Lower leg skin (tissue), 3 donors: ENCODE measurements around the gene SNX25.

Experiments
- POLR2A ChIP-seq, 2 donors: fragments of 450-650 bp; IDR thresholded peaks; one replicate each; pipeline ENCODE4 v1.6.1; 2016 to 2017; ENCODE audit warnings: antibody characterized with exemption in 2 of 2, mild to moderate bottlenecking in 1 of 2, moderate library complexity in 1 of 2
- TF ChIP-seq, protein P1 (sequence below), 3 donors: fragments of 450-650 bp; IDR thresholded peaks; one replicate each; pipeline ENCODE4 v1.5.1; 2016; ENCODE audit warnings: antibody characterized with exemption in 3 of 3, mild to moderate bottlenecking in 3 of 3, moderate library complexity in 2 of 3

DNA sequence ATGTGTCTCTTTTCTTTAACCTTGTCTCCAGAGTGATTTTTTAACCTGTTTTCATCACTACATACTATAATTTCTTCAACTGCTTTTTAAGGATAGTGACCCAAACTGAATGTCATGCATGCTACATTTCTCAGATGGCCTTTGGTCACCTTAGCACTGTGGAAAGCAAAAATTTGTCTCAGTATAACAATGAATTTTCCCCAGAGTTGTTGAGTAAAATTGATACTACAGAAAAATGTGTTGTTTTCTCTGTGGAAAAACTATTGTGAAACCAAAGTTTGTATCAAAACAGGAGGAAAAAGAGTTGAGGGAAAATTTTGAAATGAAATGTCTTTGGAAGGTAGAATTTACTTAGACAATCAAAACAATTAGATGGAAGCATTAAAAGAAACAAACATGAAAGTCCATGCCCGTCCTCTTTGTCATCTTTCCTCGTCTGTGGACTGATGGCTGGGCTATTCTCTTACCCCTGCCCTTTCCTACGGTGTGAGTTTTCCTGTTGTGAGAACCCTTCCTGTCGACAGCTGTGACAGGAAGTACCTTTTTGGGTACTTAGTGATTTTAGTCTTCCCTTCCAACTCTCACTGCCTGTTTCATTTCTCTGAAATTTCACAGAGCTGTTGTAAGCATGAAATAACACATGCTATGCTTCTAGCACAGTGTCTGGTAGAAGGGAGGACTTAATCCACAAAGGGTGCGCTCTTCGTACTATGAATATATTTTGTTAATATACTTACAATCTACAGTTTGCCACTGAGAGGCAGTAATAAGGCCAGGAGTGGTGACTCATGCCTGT lies 135.5 kb downstream of the SNX25 start:
- TF ChIP-seq, protein P1, sequence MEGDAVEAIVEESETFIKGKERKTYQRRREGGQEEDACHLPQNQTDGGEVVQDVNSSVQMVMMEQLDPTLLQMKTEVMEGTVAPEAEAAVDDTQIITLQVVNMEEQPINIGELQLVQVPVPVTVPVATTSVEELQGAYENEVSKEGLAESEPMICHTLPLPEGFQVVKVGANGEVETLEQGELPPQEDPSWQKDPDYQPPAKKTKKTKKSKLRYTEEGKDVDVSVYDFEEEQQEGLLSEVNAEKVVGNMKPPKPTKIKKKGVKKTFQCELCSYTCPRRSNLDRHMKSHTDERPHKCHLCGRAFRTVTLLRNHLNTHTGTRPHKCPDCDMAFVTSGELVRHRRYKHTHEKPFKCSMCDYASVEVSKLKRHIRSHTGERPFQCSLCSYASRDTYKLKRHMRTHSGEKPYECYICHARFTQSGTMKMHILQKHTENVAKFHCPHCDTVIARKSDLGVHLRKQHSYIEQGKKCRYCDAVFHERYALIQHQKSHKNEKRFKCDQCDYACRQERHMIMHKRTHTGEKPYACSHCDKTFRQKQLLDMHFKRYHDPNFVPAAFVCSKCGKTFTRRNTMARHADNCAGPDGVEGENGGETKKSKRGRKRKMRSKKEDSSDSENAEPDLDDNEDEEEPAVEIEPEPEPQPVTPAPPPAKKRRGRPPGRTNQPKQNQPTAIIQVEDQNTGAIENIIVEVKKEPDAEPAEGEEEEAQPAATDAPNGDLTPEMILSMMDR (IDR thresholded peaks at IDR 0.05), result no peak
- TF ChIP-seq POLR2A (IDR thresholded peaks at IDR 0.05), result no peak
